Kidney (tissue), 14 donors: Measurements from ENCODE around the gene TRAPPC2. TPM values are rescaled to one million over a fixed set of nuclear protein-coding genes. Genes with fewer than 3 reads are reported as not detected.
"Not testable (repeated sequence)": the region's sequence is repeated elsewhere in the genome, so short reads cannot be mapped to it uniquely, and the experiment has no call there.

Experiments
- DNase-seq, 5 donors: peaks; one replicate each; pipeline ENCODE4 v3.0.0-alpha.2; 2013 to 2020
- FAIRE-seq: peaks from 2 replicates; lab custom pipeline; 2012; peaks lifted over from hg19 to GRCh38; lab: Jason Lieb, UNC
- H3K27ac ChIP-seq, 2 donors: one replicate each; pipeline ENCODE4 v1.7.0; 2013; ENCODE audit warnings: low read depth in 2 of 2, low read length in 2 of 2, inconsistent platforms in 1 of 2
- H3K27me3 ChIP-seq: one replicate; pipeline ENCODE4 v1.7.1; 2013; ENCODE audit warnings: low read length, inconsistent platforms; ENCODE audit not compliant: control insufficient read depth, insufficient read depth
- H3K36me3 ChIP-seq, 3 donors: one replicate each; pipeline versions ENCODE4 v1.7.0 to v1.7.1; 2013; ENCODE audit warnings: low read length in 3 of 3, control low read depth in 1 of 3, inconsistent platforms in 1 of 3; ENCODE audit not compliant: insufficient read depth in 3 of 3, control insufficient read depth in 2 of 3
- H3K4me1 ChIP-seq, 3 donors: one replicate each; pipeline versions ENCODE4 v1.7.0 to v1.7.1; 2013; ENCODE audit warnings: low read length in 3 of 3, inconsistent platforms in 1 of 3, low read depth in 1 of 3; ENCODE audit not compliant: control insufficient read depth in 2 of 3, insufficient read depth in 2 of 3
- H3K4me3 ChIP-seq, 3 donors: one replicate each; pipeline versions ENCODE4 v1.7.0 to v1.8.1; 2013; ENCODE audit warnings: low read length in 3 of 3, control low read depth in 1 of 3, inconsistent platforms in 1 of 3
- H3K9ac ChIP-seq, 3 donors: one replicate each; pipeline versions ENCODE4 v1.7.0 to v1.7.1; 2013; ENCODE audit warnings: low read length in 3 of 3, control low read depth in 1 of 3, inconsistent platforms in 1 of 3
- H3K9me3 ChIP-seq, 3 donors: one replicate each; pipeline versions ENCODE4 v1.7.0 to v1.7.1; 2013; ENCODE audit warnings: low read length in 3 of 3, control low read depth in 1 of 3, inconsistent platforms in 1 of 3; ENCODE audit not compliant: control insufficient read depth in 2 of 3, insufficient read depth in 1 of 3
- intact Hi-C: fragments of 100-400 bp; cut with DNase I; formaldehyde crosslinking; loops from one replicate; pipeline ENCODE4 v1.11.1; 2022
- polyA plus RNA-seq: library from polyadenylated mRNA; stranded (reverse); fragments of 350-450 nt; fragmentation: Illumina TruSeq; extraction: RNeasy Lipid Tissue Mini Kit (QIAGEN cat#74804); gene quantifications from one replicate; pipeline ENCODE4 v1.2.3, GENCODE V29; 2014; ENCODE audit warnings: low read depth, low replicate concordance; ENCODE audit not compliant: insufficient read depth
- total RNA-seq: library from RNA; stranded (reverse); fragmentation: NEBNext Ultra II Directional; extraction: Animal tissue kit (Norgen Biotek cat#: 25700); gene quantifications from one replicate; pipeline ENCODE4 v1.2.1, GENCODE V29; 2021
- TF ChIP-seq, protein P1 (sequence below): IDR thresholded peaks from 3 replicates; pipeline ENCODE4 v1.5.1; 2012; ENCODE audit warnings: mild to moderate bottlenecking, moderate library complexity, borderline replicate concordance; ENCODE audit not compliant: insufficient read depth; ENCODE audit errors: extremely low read depth
- donor health status: control.
- donor health status: control.
- donor health status: control.
- donor health status: control.
- donor health status: control.
- donor health status: DM: yes; HTN: yes; CAD: no.
- donor health status: Normal renal cell carcinoma (clear cell type).

TRAPPC2 gene
- total and polyA plus RNA-seq, 2 donors from 2014 or later, result 9.0 to 21.0 TPM

DNA sequence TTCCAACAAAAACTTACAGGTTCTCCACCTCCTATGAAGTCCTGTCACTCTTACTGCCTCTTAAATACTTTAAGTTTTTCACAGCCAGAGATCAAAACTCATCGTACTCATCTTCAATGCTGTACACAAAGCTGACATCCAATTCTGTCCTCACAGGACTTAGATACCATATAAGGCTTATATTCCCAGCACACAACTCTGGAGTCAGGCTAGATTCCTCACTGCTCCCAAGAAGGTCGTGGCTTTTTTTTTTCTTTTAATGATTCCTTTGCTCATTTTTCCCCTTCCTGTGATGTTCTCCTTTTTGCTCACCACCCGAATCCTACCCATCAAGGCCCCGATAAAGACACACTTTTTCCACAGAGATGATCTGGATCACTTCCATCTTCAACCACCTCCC, 914 bp downstream of the TRAPPC2 start:
- Histone ChIP-seq H3K36me3 (no peaks in the 10 kb centered on the region), H3K4me3 (peak overlapping the region; percentile 87 to 98 (median 89)), H3K4me1 (peaks cover 0 to 2% (median 0%) of the 10 kb centered on the region in 3 donors), H3K9ac (peak overlapping the region in 2 of 3 donors; percentile 64 to 97), H3K27ac (peak overlapping the region in 1 of 2 donors; percentile 88), H3K9me3 (no peaks in the 10 kb centered on the region), H3K27me3 (no peaks in the 10 kb centered on the region)
- no peak for FAIRE-seq
- no peak for DNase-seq
- intact Hi-C loops, result no loop called here
- TF ChIP-seq, protein P1, sequence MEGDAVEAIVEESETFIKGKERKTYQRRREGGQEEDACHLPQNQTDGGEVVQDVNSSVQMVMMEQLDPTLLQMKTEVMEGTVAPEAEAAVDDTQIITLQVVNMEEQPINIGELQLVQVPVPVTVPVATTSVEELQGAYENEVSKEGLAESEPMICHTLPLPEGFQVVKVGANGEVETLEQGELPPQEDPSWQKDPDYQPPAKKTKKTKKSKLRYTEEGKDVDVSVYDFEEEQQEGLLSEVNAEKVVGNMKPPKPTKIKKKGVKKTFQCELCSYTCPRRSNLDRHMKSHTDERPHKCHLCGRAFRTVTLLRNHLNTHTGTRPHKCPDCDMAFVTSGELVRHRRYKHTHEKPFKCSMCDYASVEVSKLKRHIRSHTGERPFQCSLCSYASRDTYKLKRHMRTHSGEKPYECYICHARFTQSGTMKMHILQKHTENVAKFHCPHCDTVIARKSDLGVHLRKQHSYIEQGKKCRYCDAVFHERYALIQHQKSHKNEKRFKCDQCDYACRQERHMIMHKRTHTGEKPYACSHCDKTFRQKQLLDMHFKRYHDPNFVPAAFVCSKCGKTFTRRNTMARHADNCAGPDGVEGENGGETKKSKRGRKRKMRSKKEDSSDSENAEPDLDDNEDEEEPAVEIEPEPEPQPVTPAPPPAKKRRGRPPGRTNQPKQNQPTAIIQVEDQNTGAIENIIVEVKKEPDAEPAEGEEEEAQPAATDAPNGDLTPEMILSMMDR, result no peak

DNA sequence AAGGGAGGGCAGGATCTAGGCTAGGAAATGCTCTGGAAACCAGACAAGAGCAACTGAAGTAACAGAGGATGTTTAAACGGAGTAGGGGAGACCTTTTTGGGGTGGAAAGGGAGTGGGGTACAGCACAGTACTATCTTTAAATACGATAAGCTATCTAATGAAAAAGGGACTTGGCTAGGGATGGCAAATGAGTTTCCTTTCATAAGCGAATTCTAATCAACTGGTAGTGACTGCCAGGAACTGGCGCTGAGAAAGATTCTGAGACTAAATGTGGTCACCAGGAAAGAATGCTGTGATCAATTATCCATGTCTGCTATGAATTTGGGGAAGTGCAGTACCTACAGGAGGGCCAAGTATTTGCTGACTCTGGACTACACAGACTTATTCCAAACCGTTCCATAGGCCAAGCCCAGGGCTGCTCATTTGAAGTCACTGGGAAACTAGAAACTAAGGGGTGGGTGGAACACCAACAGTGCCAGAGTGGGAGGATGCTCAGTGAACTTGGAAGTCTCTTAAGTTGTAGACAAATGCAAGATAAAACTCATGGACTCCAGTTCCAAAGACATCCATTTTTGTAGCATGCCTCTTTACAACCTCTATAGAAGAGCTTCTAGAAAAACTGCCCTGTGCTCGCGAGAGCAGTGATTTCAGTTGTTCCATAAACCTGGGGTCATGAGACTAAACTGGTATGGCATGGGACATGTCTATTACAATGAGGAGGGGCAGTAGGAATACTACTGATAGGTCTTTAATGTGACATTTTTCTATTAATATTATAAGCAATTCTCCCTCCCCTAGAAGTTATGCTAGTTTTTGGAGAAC, 2.0 kb downstream of the TRAPPC2 start:
- TF ChIP-seq, protein P1, result no peak
- H3K36me3 ChIP-seq, result no peaks in the 10 kb centered on the region
- H3K9me3 ChIP-seq, result no peaks in the 10 kb centered on the region
- no peak overlapping the region for H3K27ac ChIP-seq
- H3K27me3 ChIP-seq, result no peaks in the 10 kb centered on the region
- FAIRE-seq, result no peak
- no peak overlapping the region for H3K4me3 ChIP-seq
- peak in 1 of 5 donors; percentile 22 for DNase-seq
- intact Hi-C loops, result no loop called here
- no peak overlapping the region for H3K9ac ChIP-seq
- peaks cover 0 to 2% (median 0%) of the 10 kb centered on the region in 3 donors for H3K4me1 ChIP-seq

DNA sequence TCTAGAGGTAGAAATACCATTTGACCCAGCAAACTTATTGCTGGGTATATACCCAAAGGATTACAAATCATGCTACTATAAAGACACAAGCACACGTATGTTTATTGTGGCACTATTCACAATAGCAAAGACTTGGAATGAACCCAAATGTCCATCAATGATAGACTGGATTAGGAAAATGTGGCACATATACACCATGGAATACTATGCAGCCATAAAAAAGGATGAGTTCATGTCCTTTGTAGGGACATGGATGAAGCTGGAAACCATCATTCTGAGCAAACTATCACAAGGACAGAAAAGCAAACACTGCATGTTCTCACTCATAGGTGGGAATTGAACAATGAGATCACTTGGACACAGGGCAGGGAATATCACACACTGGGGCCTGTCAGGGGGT, 3.9 kb downstream of the TRAPPC2 start:
- H3K27ac ChIP-seq, H3K9ac ChIP-seq, H3K4me3 ChIP-seq, FAIRE-seq, H3K36me3 ChIP-seq, H3K4me1 ChIP-seq, DNase-seq, intact Hi-C loops, H3K9me3 ChIP-seq, H3K27me3 ChIP-seq: not testable (repeated sequence)

DNA sequence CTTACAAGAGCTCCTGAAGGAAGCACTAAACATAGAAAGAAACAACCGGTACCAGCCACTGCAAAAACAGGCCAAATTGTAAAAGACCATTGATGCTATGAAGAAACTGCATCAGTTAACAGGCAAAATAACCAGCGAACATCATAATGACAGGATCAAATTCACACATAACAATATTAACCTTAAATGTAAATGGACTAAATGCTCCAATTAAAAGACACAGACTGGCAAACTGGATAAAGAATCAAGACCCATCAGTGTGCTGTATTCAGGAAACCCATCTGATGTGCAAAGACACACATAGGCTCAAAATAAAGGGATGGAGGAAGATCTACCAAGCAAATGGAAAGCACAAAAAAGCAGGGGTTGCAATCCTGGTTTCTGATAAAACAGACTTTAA, 7.8 kb downstream of the TRAPPC2 start:
- H3K27me3 ChIP-seq, H3K4me1 ChIP-seq, DNase-seq, H3K9me3 ChIP-seq, H3K27ac ChIP-seq, intact Hi-C loops, H3K36me3 ChIP-seq, H3K4me3 ChIP-seq, FAIRE-seq, H3K9ac ChIP-seq: not testable (repeated sequence)

DNA sequence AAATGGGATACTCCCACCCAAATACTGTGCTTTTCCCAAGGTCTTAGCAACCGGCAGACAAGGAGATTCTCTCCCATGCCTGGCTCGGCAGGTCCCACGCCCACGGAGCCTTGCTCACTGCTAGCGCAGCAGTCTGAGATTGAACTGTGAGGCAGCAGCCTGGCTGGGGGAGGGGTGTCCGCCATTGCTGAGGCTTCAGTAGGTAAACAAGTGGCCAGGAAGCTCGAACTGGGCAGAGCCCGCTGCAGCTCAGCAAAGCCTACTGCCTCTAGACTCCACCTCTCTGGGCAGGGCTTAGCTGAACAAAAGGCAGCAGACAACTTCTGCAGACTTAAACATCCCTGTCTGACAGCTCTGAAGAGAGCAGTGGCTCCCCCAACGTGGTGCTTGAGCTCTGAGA, 9.5 kb downstream of the TRAPPC2 start:
- intact Hi-C loops, H3K9ac ChIP-seq, H3K27ac ChIP-seq, H3K4me3 ChIP-seq, H3K36me3 ChIP-seq, H3K9me3 ChIP-seq, H3K4me1 ChIP-seq, H3K27me3 ChIP-seq, FAIRE-seq, DNase-seq: not testable (repeated sequence)
